ENCODE measurements around the gene ASB13.
"Not testable (repeated sequence)": the region's sequence is repeated elsewhere in the genome, so short reads cannot be mapped to it uniquely, and the experiment has no call there.

The ASB13 gene

DNA sequence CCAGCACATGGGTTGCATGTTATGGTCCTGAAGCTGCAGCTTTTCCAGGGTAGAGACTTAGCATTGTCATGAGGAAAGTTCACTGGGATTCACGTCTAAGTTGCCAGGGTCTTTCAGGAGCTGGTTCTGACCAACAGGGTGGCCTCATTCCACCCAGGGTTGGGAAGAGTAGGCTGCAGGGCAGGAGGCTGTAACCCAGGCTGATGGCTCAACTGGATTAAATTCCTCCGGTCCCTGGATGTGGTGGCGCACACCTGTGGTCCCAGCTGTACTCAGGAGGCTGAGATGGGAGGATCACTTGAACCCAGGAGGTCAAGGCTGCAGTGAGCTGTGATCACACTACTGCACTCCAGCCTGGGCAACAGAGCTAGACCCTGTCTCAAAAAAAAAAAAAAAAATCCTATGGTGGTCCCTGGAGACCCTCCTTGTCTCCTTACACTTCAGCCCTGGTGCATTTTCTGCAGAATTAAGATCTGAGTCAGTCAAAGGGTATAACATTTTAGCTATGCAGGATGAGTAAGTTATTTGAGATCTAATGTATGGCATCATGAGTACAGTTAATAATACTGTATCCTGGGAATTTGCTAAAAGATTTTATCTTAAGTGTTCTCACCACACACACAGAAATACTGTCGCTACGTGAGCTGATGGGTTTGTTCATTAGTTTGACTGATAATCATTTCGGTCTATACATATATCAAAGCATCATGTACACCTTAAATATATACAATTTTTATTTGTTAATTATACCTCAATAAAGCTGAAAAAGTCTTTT lies 44.0 kb downstream of the ASB13 start:
- DNase-seq: no peak

DNA sequence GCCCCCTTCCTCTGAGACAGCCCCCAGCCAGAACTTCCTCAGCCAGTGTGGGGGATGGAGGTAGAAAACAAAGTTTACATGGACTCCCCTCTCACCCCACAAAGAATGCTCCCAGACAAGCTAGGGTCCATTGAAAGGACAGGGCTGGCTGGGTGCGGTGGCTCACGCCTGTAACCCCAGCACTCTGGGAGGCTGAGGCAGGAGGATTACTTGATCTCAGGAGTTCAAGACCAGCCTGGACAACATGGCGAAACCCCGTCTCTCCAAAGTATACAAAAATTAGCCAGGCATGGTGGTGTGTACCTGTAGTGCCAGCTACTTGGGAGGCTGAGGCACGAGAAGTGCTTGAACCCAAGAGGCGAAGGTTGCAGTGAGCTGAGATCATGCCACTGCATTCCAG lies 45.0 kb downstream of the ASB13 start:
- DNase-seq: not testable (repeated sequence)

DNA sequence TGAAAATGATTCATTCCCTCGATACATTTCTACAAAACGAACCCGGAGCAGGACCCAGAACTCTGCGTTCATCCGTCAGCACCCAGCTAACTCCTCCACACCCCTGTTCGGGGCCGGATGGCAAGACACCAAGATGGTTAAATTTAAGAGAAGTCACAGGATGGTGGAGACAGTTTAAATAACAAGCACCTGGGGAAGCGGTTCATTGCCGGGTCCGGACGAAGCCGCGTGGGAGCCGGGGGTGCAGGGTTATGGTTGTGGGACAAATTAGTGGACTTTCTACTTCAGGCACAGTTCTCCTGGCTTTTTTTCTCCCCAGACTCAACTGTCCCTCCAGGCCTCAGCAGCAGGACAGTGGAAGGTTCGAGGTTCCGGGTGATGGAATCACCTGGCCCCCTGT lies 45.4 kb downstream of the ASB13 start:
- no peak for DNase-seq

DNA sequence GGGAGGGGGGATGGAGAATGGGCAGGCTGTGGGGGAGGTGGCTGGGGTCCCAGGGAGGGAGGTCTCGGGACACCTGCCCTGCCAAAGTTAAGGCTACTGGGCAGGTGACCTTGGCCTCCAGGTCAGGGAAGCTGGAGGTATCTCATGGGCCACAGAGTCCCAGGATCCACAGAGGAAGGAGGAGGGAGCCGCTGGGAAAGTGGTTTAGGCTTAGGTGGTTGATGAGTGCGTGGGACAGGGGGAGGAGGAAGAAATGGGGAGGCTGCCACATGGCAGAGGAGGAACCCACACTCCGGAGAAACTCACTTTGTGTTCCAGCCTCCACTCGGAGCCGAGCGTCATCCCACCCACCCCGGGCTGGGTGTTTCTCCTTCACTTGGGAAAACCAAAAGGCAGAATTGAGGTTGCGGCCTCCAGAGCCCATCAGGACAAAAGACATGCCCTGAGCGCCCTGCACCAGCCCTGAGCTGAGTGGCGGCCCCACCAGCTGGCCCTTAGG lies 46.1 kb downstream of the ASB13 start:
- no peak for DNase-seq

DNA sequence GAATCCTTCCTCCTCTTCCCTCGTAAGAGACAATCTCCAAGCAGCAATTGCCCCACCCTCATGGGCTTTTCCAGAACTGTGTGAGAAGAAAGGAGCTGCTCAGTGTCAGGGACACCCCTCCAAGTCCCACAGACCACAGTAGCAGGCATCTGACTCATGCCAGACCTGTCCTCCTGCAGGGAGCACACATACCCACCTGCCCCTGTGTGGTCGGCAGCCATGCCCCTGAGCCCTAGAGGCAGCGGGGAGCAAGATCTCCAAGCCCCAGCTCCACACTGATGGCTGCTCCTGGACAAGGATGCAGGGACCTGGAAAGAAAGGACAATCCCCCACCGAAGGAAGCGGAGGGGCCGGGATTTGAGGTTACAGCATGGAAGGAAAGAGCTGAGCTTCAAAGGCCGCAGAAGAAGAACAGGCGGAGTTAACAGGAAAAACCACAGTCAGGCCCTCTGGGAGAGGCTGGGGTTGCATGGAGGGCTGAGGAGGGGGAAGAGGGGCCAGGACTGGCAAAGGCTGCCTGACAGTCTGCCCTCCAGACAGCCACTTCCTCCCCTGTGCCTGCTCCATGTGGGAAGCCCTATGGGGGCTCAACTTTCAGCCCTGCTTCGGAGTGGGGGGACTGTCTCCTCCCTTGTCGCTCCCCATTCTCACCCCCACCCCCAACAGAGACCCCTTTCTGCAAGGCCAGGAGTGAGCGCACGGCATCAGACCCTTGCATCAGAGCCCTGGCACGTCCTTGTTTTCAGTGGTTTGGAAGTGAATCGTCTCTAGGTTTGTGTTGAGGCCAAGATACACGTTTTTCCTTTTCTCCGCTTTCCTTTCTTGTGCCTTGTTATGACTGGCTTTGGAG lies 46.8 kb downstream of the ASB13 start:
- DNase-seq: no peak

DNA sequence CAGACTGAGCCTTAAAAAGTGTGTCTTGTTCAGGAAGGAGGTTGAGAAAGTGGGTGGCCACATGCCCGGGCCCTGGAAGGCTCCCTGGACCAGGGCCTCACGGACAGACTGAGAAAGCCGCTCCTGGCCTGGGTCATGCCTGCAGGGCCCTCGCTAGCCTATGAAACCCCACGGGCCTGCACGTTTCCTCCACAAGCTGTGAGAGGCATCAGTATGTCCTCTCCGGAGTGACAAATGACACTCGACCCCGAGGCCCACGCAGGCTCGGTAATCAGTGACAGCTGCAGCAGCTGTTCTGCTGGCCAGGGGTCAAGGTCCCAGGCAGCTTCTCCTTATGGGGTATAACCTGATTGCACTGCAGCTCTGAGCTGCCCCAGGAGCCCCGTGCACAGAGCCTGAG lies 47.6 kb downstream of the ASB13 start:
- DNase-seq: no peak

DNA sequence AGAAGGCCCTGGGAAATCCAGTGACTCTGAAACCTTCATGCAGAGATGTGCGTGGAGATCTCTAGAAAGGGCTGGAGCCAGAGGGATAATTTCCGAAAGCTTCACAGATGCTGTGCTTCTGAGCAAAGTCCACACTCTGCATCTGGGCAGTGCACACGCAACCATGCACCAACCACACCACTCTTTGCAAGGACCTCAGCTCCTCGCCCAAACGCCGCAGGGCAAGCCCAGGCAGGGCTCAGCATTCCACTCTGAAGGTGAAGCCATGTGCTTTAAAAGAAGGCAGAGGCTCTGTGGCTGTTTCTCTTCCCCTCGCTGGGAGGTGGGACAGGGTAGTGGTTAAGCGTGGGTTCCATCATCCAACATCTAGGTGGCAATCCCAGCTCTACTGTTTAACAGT lies 48.4 kb downstream of the ASB13 start:
- DNase-seq: no peak

DNA sequence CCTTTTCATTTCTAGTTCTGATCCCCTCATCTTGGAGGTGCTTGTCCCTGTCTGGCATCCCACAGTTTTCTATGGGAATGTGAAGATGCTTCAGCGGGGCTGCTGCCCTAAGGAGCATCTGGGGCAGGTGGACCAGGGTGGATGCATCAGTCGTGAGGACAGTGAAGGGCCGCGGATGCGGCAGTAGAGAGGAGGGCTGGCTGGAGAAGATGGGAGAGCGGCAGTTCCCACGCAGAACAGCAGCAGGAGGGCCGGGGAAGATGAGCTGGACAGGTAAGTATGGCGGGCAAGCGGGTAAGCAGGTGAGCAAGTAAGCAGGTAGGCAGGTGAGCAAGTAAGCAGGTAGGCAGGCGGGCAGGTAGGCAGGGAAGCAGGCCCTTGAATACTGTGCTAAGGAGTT lies 48.9 kb downstream of the ASB13 start:
- DNase-seq: no peak

DNA sequence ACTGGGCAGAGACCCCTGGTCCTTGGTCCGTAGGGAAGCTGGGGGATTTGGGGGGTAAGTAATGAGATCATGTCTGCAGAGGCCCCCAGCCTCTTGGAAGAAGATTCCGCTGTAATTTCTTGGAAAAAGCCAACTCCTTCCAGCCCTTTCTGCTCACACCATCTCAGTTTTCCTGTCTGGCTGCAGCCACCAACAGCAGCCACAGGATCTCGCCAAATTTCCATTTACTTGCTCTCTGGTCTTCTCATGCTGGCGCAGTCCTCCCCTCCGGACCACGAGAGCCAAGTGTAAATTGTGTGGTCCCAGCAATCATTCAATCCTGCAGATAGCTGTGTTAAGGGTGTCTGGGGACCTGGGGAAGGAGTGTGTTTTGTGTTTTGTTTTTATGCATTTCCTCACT lies 49.6 kb downstream of the ASB13 start:
- no peak for DNase-seq

DNA sequence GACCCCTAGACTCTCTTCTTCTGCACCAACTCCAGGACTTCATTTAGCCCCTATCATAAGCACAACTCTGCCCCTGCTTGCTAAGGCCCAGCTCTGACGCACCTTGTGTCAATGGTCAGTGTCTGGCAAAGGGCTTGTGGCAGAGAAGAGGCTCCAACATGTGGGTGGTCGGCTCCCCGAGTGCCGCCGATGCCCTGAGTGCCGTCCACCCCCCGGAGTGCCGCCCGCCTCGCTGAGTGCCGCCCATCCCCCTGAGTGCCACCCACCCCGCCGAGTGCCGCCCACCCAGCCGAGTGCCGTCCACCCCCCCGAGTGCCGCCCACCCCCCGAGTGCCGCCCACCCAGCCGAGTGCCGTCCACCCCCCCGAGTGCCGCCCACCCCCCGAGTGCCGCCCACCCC lies 50.3 kb downstream of the ASB13 start:
- DNase-seq: no peak

DNA sequence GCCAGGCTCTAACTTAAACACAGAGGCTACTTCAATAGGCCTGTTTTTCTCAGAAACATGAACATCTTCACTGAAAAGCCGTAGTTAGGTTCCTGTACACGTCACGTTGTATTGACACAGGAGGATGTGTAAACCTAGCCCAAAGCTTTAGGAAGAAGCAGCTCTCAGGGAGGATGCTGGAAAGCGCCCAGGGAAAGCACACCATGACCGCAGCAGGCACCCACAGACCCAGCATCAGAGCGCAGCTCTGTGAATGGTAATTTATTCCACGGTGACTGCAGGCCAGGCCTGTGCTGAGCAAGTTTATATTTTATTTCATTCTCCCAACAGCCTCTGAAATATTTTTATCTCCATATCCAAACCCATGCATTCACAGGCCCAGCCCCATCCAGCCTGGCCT lies 51.1 kb downstream of the ASB13 start:
- DNase-seq: no peak

DNA sequence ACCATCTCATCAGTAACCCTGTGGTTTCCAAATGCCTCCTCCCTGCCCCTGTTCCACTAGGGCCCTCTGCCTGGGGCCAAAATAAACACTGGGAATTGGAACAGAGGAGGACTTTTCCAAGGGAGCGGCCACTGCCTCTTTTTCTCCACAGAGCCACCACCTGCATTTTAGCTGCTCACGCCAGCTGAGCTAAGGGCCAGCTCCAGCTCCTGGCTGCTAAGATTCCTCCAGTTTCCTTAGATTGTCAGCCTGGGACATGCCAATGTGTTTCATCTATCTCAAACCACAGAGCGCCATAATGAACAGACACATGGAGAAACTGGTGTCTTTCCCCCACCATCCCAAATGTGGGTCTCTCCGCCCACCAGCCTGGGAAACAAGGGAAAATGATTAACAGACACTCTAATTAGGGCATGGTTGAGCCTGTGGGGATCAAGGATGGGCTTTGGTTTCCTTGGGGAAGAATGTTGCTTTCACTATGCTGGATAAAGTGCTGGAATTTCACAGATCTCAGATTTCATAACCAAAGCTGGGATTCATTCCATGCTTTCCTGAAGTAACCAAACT lies 52.2 kb downstream of the ASB13 start:
- DNase-seq: no peak

DNA sequence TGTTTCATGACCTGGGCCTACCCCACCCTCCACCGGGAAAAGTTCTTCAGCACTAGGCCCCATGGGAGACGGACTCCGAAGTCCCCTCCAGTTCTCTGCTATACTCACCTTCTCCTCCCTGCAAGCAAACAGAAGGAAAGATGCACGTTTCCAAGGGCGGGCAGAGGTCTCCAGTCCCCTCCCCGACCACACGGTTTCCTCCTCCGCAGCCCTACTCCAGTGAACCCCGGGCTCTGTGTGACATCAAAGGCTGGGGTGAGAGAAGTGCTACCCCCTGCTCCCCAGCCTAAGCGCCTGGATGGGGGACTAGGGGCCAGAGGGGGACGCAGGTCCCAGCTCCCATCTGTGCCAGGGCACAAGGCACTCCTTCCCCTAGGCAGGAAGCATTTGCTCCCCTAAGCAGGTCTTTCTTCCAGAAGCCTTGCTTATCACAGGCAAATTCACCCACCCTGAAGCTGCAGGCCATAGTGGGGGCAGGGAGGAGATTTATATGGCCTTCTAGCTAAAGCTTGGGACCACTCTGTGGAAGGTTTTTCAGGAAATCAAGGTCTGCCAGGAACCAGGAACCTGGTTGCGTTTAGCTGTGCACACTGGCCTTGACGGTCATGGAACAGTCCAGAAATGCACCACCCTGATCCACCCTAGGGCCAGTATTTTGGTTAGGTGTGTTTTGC lies 52.8 kb downstream of the ASB13 start:
- no peak for DNase-seq

DNA sequence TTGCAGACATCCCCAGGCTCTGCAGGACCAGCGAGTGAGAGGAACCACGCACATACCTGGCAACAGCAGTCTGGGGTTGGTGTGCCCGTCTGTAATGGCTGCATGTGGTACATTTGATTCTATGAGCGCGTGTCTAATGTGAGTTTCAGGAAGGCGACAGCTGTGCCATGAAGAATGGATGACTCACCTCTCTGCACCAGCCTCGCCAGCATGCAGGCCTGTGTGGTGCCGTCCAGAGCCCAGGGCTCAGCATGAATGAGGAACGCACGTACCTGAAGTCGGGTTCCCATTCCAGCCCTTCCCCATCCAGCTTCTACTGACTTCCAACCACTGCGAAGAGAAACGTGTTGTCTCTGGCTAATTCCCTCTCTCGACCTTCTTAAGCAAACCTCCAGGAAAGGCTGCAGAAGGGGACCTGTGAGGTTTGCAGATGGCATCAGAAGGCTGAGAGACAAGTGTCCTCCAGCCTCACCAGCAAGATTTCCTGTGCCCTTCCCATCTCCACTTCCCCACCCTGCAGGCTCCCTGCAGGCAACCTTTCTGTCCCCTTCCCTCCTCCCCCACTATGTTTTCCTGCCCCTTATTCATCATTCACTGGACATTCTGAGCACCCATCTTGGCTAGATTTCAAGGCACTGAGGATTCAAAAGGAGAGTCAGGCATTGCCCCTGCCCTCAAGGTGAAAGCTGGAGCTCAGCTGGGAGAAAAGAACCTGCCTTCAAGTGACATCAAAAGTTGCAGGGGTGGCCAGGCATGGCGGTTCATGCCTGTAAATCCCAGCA lies 54.3 kb downstream of the ASB13 start:
- DNase-seq: no peak

DNA sequence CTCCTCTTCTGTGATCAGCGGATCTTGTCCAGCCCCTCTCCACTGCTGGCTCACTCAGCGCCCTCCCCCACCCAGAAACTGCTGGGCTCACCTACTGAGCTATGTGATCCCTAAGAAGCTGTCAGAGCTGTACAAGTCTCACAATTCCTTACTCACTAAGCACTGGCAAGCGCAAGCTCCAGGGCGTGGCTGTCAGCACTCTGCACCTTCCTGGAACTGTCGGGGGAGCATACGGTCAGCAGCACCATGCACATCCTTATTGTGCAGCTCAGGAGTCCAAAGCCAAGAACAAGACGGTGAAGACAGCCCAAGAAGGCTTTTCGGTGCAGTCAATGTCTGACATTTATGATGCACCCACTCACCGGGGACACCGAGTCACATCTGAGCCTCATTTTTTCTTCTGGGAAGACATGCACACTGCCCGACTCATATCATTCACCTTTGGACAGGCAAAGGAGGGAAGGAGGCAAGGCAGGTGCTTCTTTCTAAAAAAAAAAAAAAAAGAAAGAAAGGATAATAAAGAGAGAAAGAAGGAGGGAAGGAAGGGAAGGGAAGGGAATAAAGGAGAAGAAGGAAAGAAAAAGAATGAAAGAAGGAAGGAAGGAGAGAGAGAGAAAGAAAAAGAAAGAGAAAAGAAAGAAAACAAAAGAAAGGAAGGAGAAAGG lies 56.3 kb downstream of the ASB13 start:
- no peak for DNase-seq

DNA sequence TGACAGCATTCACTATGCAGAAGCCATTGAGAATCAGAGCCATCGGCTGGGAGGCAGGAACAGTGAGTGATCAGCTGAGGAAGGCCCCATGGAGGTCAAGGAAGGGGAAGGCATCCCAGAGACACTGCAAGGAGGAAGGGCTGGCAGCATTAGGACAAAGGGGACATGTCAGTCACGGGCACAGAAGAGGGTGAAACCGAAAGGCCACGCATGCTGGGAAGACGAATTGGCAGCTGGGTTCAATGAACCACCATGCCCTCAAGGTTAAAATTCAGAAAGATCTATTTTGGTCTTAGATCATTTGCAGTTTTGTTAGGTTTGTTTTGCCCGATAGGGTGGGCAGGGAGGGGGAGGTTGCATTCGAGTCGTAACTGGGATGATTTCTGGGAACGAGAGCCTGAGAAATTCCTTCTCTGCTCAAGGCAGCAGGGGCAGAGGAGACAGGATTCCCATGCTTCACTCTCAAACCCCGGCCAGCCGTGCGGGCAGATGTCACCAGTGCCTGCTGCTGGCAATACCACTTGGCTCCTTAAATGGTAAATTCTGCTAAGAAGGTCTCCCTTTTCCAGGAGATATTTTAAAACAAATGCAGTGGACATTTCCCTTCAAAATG lies 57.7 kb downstream of the ASB13 start:
- DNase-seq: no peak

DNA sequence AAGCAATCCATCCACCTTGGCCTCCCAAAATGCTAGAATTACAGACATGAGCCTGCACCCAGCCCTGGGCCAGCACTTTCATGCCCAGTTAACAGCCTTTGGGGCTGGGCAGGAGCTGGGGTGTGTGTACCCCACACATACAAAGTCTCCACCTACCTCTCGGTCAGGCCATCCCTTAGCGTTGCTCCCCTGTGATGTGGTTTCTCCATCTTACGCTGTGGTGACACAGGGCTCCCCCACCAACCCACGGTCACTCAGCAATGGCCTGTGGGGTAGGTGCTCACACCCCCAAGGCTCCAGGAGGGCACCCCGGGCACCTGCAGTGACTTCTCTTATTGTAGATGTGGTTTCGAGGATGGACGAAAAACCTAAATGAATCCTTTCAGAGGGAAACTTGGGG lies 58.8 kb downstream of the ASB13 start:
- DNase-seq: no peak

DNA sequence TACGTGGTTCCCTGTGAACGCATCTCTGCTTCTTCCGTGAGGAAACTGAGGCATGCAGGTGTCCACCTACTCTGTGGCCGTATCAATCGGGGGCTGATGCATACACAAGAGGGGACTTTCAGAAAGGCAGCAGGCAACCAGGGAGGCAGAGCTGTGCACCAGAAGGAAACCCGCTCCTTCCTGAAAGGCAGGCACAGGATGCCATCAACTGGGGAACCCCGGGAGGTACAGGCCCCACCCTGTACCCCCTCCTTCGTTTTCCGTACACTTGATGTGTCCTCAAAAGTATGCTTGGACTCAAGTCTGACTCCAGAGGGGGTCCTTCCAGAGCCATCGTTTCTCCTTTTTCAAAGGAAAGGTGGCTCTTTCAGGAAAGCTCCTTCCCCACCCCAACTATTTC lies 59.5 kb downstream of the ASB13 start:
- no peak for DNase-seq

DNA sequence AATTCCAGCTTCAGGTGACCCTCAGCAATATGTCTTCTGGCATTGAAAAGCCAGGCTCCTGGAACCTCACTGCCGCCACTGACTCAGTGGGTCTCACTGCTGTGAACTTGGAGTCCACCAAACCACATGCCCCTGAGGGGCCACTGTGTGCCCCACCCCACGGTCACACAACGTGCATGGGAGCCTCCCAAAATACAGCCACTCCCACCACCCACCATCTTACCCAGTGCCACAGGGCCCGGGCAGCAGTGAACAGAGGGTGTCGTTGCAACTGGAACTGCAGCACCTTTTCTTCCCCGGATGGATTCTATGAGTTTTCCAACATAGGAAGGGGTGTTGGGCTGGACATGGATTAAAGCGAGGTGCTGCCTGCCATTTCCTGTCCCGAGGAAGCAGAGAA lies 60.1 kb downstream of the ASB13 start:
- DNase-seq: no peak

DNA sequence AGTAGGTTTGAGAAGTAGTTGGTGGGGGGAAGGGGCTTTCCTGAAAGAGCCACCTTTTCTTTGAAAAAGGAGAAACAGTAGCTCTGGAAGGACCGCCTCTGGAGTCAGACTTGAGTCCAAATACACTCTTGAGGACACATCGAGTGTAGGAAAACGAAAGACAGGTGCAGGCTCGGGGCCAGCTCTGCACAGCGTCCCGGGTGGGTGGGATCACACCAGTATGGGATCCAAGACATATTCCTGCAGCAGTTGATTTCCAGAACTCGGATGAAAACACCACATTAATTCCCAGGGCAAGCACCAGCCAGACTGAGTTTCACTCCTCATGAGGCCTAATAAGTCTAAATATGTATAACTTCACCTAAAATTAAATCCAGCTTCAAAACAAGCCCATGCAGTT lies 61.4 kb downstream of the ASB13 start:
- DNase-seq: no peak

DNA sequence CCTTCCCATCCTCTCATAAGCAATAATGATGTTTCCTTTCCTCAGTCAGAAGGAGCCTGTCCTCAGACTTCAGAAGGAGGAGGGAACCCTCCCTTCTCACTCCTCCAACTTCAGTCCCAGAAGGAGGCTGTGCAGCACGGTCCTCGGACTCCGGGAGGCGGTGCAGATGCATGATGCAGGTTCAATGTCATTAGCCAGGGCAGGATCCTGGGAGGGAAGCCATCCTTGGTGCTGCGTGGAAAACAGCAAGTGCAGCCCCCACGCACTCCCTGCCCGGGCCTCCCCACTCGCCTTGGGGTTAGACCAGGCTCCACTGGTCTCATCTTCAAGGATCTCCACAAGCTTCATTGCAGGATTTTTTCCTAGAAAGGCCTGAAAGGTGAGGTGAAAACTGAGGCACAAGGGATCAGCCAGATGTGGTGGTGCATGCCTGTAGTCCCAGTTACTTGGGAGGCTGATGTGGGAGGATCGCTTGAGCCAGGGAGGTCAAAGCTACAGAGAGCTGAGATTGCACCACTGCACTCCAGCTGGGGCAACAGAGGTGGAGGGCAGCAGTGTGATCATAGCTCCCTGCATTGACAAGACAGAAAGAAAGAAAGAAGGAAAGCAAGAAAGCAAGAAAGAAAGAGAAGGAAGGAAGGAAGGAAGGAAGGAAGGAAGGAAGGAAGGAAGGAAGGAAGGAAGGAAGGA lies 62.0 kb downstream of the ASB13 start:
- DNase-seq: no peak

All from NK-92 treated with Interleukin-12 subunit alpha and Interleukin-12 subunit beta, amount 100 ng/mL, for 24 hours (cell line).